ENCODE measurements around the gene SPEN. TPM values are rescaled to one million over a fixed set of nuclear protein-coding genes. Genes with fewer than 3 reads are reported as not detected.
"Not testable (repeated sequence)": the region's sequence is repeated elsewhere in the genome, so short reads cannot be mapped to it uniquely, and the experiment has no call there.

The SPEN gene
- total and polyA plus RNA-seq, 9 of the 15 experiments (the other 6 are each of a cell fraction or from before 2014, with no cell fraction given), result 5.7 to 87.5 (median 27.2) TPM

DNA sequence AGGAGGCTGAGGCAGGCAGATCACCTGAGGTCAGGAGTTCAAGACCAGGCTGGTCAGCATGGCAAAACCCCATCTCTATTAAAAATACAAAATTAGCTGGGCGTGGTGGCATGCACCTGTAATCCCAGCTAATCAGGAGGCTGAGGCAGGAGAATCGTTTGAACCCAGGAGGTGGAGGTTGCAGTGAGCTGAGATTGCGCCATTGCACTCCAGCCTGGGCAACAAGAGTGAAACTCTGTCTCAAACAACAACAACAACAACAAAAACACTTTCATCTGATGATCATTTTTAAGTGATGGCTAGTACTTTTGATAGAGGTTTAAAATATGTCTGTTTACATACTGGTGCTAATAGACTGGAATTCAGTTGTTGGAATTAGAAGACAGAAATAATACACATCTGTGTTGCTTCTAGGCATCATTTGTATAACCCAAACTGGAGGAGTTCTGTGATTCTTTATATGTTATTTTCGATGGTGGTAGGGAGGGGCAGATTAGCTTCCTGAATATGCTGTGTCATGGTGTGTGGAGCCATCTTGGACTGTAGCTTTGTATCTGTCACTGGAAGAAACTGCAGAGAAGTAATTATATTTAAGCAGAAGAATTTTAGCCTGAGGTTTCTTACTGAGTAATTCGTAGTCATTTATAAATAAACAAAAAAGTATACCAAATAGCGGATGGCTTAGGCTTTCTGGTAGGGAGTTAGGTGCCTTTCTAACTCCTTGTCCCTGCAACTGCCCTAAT is 45.5 kb downstream of the SPEN start (continued):
- TF ChIP-seq ARID1B (IDR thresholded peaks at IDR 0.05) (peak; percentile 66), HDAC8 (tag; IDR thresholded peaks at IDR 0.05) (0 out of 2 replicates have a peak, but pooled peaks have one; percentile 48), KAT7 (CRISPR knock-in tag; IDR thresholded peaks at IDR 0.05; ENCODE audit: borderline replicate concordance) (peak; percentile 50; the same call in 1 of the 2 replicates), MAFG (tag; conservative IDR thresholded peaks at IDR 0.05) (peak; percentile 100), ZNF584 (CRISPR knock-in tag; IDR thresholded peaks at IDR 0.05; ENCODE audit: low read depth) (peak; percentile 51), LEF1 (IDR thresholded peaks at IDR 0.05) (0 out of 2 replicates have a peak, but pooled peaks have one; percentile 17), FOXK1 (CRISPR knock-in tag; IDR thresholded peaks at IDR 0.05; ENCODE audit: borderline replicate concordance) (0 out of 2 replicates have a peak, but pooled peaks have one; percentile 49), FOSL1 (tag; conservative IDR thresholded peaks at IDR 0.05) (0 out of 2 replicates have a peak, but pooled peaks have one; percentile 7), POLR2H (tag; IDR thresholded peaks at IDR 0.05; ENCODE audit: low read depth) (peak; percentile 30; the same call in 1 of the 2 replicates), C11orf30 (IDR thresholded peaks at IDR 0.05; ENCODE audit: low read depth) (peak; percentile 97), FOXM1 (IDR thresholded peaks at IDR 0.05; ENCODE audit: low read depth) (0 out of 2 replicates have a peak, but pooled peaks have one; percentile 12), MAFF (IDR thresholded peaks at IDR 0.05; ENCODE audit: low read length) (peak; percentile 97), PTRF (tag; IDR thresholded peaks at IDR 0.05) (peak; percentile 63; the same call in 1 of the 2 replicates), L3MBTL2 (IDR thresholded peaks at IDR 0.05) (0 out of 2 replicates have a peak, but pooled peaks have one; percentile 35)
- TF ChIP-seq, protein P1, sequence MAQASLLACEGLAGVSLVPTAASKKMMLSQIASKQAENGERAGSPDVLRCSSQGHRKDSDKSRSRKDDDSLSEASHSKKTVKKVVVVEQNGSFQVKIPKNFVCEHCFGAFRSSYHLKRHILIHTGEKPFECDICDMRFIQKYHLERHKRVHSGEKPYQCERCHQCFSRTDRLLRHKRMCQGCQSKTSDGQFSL (CRISPR knock-in tag; IDR thresholded peaks at IDR 0.05), result not testable (repeated sequence)
- TF ChIP-seq, protein P1 (tag; IDR thresholded peaks at IDR 0.05), result peak in 1 of 2 experiments; percentile 70; a peak in 1 of 4 replicates
- TF ChIP-seq, protein P2, sequence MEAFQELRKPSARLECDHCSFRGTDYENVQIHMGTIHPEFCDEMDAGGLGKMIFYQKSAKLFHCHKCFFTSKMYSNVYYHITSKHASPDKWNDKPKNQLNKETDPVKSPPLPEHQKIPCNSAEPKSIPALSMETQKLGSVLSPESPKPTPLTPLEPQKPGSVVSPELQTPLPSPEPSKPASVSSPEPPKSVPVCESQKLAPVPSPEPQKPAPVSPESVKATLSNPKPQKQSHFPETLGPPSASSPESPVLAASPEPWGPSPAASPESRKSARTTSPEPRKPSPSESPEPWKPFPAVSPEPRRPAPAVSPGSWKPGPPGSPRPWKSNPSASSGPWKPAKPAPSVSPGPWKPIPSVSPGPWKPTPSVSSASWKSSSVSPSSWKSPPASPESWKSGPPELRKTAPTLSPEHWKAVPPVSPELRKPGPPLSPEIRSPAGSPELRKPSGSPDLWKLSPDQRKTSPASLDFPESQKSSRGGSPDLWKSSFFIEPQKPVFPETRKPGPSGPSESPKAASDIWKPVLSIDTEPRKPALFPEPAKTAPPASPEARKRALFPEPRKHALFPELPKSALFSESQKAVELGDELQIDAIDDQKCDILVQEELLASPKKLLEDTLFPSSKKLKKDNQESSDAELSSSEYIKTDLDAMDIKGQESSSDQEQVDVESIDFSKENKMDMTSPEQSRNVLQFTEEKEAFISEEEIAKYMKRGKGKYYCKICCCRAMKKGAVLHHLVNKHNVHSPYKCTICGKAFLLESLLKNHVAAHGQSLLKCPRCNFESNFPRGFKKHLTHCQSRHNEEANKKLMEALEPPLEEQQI (IDR thresholded peaks at IDR 0.05), result peak; percentile 47; the same call in 1 of the 2 replicates
- TF ChIP-seq, protein P3, sequence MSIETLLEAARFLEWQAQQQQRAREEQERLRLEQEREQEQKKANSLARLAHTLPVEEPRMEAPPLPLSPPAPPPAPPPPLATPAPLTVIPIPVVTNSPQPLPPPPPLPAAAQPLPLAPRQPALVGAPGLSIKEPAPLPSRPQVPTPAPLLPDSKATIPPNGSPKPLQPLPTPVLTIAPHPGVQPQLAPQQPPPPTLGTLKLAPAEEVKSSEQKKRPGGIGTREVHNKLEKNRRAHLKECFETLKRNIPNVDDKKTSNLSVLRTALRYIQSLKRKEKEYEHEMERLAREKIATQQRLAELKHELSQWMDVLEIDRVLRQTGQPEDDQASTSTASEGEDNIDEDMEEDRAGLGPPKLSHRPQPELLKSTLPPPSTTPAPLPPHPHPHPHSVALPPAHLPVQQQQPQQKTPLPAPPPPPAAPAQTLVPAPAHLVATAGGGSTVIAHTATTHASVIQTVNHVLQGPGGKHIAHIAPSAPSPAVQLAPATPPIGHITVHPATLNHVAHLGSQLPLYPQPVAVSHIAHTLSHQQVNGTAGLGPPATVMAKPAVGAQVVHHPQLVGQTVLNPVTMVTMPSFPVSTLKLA (conservative IDR thresholded peaks at IDR 0.05), result peak in 1 of 2 experiments; percentile 39; a peak in 2 of 4 replicates
- TF ChIP-seq, protein P4, sequence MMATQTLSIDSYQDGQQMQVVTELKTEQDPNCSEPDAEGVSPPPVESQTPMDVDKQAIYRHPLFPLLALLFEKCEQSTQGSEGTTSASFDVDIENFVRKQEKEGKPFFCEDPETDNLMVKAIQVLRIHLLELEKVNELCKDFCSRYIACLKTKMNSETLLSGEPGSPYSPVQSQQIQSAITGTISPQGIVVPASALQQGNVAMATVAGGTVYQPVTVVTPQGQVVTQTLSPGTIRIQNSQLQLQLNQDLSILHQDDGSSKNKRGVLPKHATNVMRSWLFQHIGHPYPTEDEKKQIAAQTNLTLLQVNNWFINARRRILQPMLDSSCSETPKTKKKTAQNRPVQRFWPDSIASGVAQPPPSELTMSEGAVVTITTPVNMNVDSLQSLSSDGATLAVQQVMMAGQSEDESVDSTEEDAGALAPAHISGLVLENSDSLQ (IDR thresholded peaks at IDR 0.05), result peak; percentile 56
- not testable (repeated sequence) for TF ChIP-seq FOXM1 (CRISPR knock-in tag; IDR thresholded peaks at IDR 0.05; ENCODE audit: low read depth)

All from K562 (cell line).